GM18861 (cell line): ENCODE results near the gene IQSEC3.

ENCODE experiments used
- ATAC-seq: cut with Tn5 transposase; IDR thresholded peaks from one replicate; pipeline ENCODE4 v1.9.1; 2021; ENCODE audit not compliant: unreplicated experiment

The IQSEC3 gene

GRCh38 chr12:138171-138897 is 71.8 kb downstream of the IQSEC3 start:
- no peak for ATAC-seq

- ATAC-seq = no peak
These were observed 72.4 kb downstream of the IQSEC3 start for GRCh38 chr12:138898-139534.

- ATAC-seq = no peak
These were observed 73.0 kb downstream of the IQSEC3 start for GRCh38 chr12:139585-139984.

DNA sequence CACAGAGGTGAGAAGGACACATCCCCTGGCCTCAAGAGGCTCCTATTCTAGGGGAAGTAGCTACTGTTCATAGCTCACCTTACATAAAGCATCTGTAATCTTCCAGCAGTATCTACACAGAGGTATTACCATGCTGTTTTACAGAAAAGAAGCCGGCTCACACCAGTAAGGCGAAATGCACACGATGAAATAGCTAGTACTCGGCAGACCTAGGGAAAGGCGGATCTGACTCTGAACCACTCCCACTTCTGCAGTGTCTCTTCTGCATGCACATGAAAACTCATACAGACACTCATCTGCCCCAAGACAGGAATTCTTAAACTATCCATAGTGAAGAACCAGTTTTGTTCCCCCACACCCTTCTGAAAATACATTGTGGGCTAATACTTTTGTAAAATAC is 73.6 kb downstream of the IQSEC3 start:
- ATAC-seq = no peak

GRCh38 chr12:143964-144649 is 77.5 kb downstream of the IQSEC3 start:
- ATAC-seq = no peak

GRCh38 chr12:144650-145284 is 78.2 kb downstream of the IQSEC3 start:
- no peak for ATAC-seq

DNA sequence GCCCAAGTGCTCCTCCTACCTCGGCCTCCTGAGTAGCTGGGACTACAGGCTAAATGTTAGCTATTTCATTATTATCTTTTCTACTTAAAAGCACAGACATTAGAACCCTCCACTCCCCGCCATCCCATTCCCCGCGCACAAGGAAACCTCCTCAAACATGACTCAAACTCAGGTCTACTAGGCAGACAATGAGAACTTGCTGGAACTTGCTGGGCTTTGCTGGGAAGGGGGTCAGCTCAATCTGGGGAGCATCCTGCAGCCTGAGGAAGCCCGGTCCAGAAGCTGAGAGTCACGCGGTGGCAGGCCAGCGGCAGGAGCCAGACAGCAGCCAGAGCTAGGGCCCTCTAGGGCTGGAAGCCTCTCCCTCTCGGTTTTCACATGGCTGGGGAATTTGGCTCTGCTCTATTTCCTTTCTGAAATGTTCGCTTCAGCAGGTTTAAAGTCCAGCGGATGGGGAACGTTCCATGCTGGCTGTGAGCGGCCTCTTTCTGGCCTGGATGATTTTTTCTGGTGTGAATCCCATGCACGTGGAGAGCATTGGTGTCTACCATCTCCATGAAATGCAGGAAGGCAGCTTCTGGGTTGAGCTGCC is 78.9 kb downstream of the IQSEC3 start:
- no peak for ATAC-seq

DNA sequence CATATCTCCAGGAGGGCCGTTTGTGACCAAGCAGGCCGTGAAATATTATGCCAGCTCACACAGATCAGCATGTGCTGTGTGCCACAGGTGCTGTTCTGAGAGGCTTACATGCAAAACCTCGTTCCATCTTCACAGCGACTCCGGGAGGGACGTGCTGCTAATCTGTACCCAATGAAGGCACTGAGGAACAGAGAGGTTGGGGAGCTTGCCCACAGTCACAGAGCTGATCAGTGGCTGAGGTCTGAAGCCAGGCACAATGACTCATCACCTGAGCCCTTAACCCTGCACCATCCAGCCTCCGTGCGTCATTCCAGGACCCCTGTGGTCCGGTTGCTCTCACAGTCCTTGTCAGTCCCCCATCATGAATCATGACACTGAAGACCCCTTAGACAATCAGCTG is 80.7 kb downstream of the IQSEC3 start:
- no peak for ATAC-seq

- ATAC-seq = no peak
These were observed 82.3 kb downstream of the IQSEC3 start for GRCh38 chr12:148676-149416.

GRCh38 chr12:151579-151978 is 85.0 kb downstream of the IQSEC3 start:
- ATAC-seq = no peak

DNA sequence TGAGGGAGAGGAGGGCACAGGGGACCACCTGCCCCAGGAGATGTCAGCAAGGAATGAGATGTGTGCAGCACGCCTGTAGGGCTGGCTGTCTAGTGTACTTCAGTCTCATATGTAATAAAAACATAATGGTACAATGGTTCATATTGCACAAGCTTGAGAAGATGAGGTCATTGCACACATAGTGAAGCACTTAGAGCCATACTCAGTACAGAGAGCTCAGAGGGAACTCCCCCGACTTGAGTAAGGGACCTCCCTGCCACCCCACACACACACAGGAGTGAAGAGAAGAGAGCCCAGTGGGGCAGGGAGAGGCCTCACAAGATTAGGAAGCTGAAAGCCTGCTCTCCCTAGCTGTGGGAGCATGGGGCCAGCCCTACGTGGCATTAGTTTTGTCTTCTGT is 85.9 kb downstream of the IQSEC3 start:
- no peak for ATAC-seq

DNA sequence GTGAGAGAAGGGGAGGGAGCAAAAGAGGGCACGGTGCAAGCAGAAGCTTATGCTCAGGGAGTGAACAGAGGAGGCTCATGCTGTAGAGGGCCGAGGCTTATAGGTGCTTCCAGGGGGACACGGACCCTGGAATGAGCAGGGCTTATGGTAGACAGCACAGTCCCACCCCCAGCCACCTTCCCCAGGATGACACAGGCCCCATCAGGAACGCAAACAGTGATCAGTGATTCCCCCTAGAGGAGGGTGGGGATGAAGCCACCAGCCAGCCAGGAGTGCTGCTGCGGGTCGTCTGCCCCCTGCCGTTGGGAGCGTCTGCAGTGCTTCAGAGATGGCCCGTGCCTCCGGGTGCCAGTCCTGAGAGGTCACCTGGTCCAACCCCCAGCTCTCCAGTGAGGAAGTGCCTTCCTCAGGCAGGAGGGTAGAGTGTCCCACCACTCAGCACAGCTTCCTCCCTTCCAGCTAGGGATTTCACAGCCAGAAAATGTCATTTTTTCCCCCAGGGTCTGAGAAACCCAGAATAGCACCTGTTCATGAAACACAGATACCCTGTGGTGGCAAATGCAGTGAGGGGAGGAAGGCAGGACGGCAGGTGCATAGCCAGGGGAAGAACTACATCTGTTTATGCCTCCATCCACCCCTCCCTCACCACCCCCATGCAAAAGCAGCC is 86.6 kb downstream of the IQSEC3 start:
- ATAC-seq = no peak

DNA sequence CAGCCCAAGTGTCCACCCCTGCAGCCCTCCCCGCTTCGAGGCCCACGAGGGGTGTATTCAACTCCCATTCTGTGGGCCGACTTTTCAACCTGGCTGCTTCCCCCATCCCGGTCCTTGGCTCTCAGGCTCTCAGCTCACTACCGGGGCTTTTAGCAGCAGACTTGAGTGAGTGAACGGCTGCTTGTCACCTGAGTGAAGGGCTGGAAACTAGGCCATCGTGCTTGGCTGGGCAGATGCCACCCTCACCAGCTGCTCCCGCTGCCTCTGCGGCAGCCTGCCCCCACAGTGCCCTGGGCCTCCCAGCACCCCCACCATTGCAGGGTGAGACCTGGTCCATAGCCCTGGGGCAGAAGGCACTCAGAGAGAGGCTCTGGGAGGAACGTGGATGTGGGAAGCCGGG is 87.5 kb downstream of the IQSEC3 start:
- no peak for ATAC-seq

GRCh38 chr12:155006-155405 is 88.4 kb downstream of the IQSEC3 start:
- ATAC-seq = no peak

DNA sequence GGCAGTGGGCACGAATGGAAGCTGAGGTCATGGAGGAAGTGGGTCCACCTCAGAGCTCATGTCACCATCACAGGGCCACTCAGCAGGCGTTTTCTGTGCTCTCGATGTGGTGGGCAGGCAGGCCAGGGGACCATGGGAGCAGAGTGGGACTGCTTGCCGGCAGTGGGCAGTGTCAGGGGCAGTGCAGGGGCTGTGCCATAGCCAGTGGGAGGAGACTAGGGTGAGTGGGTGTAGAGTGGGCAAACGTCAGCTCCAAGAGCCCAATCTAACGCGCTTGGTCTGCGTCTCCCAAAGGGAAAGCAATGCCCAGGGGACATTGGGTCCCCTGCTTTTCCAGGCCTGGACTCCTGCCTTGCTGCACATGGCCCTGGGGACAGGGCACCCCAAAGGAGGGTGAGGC is 89.1 kb downstream of the IQSEC3 start:
- ATAC-seq = no peak

DNA sequence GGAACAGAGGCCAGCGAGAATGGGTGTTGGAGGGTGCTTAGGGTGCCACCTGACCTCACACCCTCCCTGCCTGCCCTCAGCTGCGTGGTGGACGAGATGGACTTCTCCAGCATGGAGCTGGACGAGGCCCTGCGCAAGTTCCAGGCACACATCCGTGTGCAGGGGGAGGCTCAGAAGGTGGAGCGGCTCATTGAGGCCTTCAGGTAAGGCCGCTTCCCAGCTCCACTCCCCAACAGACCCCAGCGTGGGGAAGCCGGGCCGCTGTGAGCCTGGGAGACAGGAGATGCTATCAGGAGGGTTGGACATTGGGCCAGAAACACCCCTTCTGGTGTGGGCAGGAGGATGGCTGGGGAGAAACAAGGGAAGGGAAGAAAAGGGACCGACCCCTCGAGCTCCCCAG is 90.4 kb downstream of the IQSEC3 start:
- ATAC-seq = no peak

DNA sequence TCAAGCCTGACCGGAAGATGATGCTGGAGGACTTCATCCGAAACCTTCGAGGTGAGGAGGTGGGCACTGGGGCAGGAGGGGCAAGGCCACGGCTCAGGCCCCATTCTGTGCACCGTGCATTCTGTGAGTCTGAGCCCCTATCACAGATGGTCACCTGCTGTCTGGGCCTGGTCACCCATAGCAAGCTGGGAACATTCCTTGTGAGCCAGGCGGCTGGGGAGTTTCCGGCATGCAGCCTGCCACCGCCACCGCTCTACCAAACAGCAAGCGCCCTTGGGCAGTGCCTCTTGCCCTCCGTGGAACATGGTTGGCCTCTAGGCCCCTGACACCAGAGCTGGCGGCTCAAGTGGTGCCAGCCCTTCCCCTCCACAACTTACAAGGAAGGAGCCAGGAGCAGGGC is 91.1 kb downstream of the IQSEC3 start:
- ATAC-seq = no peak

DNA sequence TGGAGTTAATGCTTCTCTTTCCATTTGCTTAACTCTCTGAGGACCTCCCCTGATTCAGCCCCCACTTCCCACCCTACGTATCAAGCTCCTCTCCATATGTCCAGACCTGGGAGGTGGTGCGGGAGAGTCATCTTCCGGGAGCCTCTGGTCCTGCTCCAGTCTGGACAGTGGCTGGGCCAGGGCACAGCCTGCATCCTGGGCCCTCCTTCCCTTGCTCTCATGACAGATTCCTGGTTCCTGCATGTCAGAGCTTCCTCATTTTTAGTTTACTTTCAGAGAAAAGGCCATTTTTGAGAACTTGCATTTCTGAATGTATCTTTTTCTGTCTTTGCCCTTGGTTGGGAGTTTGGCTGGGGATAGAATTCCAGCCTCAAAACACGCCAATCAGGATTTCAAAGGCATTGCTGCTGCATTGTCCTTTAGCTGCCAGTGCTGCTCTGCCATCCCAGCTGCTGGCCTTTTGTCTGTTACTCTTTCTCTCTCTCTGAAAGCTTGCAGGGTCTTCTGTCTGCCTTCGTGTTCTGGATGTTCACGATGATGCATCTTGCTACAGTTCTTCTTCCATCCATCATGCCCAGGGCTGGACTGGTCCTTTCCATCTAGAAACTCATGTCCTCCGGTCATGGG is 92.7 kb downstream of the IQSEC3 start:
- ATAC-seq = no peak

GRCh38 chr12:160858-161257 is 94.3 kb downstream of the IQSEC3 start:
- ATAC-seq = no peak

- no peak for ATAC-seq
These were observed 95.3 kb downstream of the IQSEC3 start for GRCh38 chr12:161823-162222.
